Calu3 (cell line): ENCODE data around the gene CCDC152. TPM values are rescaled to one million over a fixed set of nuclear protein-coding genes. Genes with fewer than 3 reads are reported as not detected.

ENCODE experiments used
- BruUV-seq: library from RNA; stranded (reverse); fragments of 400-500 nt; replicated peaks from 2 replicates; lab custom pipeline; 2021; lab: Mats Ljungman, UMichigan
- CTCF ChIA-PET: fragments of 300-600 bp; sonication (Branson Sonifier 250); formaldehyde crosslinking; loops from one replicate; lab custom pipeline; 2022; ENCODE audit warnings: antibody characterized with exemption; lab: Charles Lee
- DNase-seq: peaks from one replicate; pipeline ENCODE4 v3.0.0; 2022
- H3K27ac Mint-ChIP-seq: one replicate; pipeline ENCODE4 v1.8.0; 2022; ENCODE audit warnings: mixed read lengths; ENCODE audit not compliant: unreplicated experiment
- H3K27me3 Mint-ChIP-seq: one replicate; pipeline ENCODE4 v1.8.0; 2022; ENCODE audit warnings: mixed read lengths; ENCODE audit not compliant: unreplicated experiment
- H3K36me3 Mint-ChIP-seq: one replicate; pipeline ENCODE4 v1.8.0; 2022; ENCODE audit warnings: mild to moderate bottlenecking, moderate library complexity, mixed read lengths; ENCODE audit not compliant: insufficient read depth, unreplicated experiment
- H3K4me1 Mint-ChIP-seq: one replicate; pipeline ENCODE4 v1.8.0; 2022; ENCODE audit warnings: mild to moderate bottlenecking, low read depth, mixed read lengths; ENCODE audit not compliant: unreplicated experiment
- H3K4me3 Mint-ChIP-seq: one replicate; pipeline ENCODE4 v1.8.0; 2022; ENCODE audit warnings: mild to moderate bottlenecking, low read depth, moderate library complexity, mixed read lengths; ENCODE audit not compliant: unreplicated experiment
- H3K9me3 Mint-ChIP-seq: one replicate; pipeline ENCODE4 v1.8.0; 2022; ENCODE audit warnings: low read depth, mixed read lengths; ENCODE audit not compliant: unreplicated experiment
- CTCF ChIP-seq: fragments of 200-600 bp; IDR thresholded peaks from one replicate; pipeline ENCODE4 v1.8.0; 2022; ENCODE audit warnings: antibody characterized with exemption; ENCODE audit not compliant: unreplicated experiment
- intact Hi-C: fragments of 100-400 bp; cut with micrococcal nuclease; formaldehyde crosslinking; loops from one replicate; pipeline ENCODE4 v1.10.0; 2022; ENCODE audit not compliant: unreplicated experiment
- total RNA-seq: library from RNA; stranded (reverse); gene quantifications from 2 replicates; pipeline ENCODE4 v1.2.3, GENCODE V29; 2022

Gene CCDC152
- total RNA-seq, 1 experiment from 2014 or later, result 16.3 TPM

GRCh38 chr5:42808888-42809611 is 52.4 kb downstream of the CCDC152 start:
- H3K27me3 Mint-ChIP-seq, result no peaks in the 10 kb centered on the region

GRCh38 chr5:42810834-42811590 is 54.4 kb downstream of the CCDC152 start:
- TSS peak; percentile 84 for BruUV-seq
- H3K4me1 Mint-ChIP-seq, result peaks cover 14% of the 10 kb centered on the region
- H3K9me3 Mint-ChIP-seq, result no peaks in the 10 kb centered on the region
- intact Hi-C loops, result no loop called here
- H3K36me3 Mint-ChIP-seq, result no peaks in the 10 kb centered on the region
- H3K27ac Mint-ChIP-seq, result peak overlapping the region; percentile 54
- CTCF ChIA-PET, result interaction anchor here (0.5 to 1.0 kb wide), 3 partner anchors 39 to 165 kb away, joined by 3 to 4 read pairs (median 3); no protein-coding TSS in a partner anchor
- H3K4me3 Mint-ChIP-seq, result no peak overlapping the region
- TF ChIP-seq CTCF, result no peak
- DNase-seq, result no peak
- H3K27me3 Mint-ChIP-seq, result no peaks in the 10 kb centered on the region

More at GRCh38 chr5:42808888-42809611, 52.4 kb downstream of the CCDC152 start:
- DNase-seq, result no peak
- Mint-ChIP-seq H3K4me3 (no peak overlapping the region), H3K27ac (no peak overlapping the region), H3K4me1 (peaks cover 14% of the 10 kb centered on the region), H3K9me3 (no peaks in the 10 kb centered on the region), H3K36me3 (no peaks in the 10 kb centered on the region)
- intact Hi-C loops, result loop anchor here (5.0 kb wide), 1 partner anchor 78 kb away; no protein-coding TSS in a partner anchor
- CTCF ChIA-PET, result no interaction called here
- TF ChIP-seq CTCF, result no peak
- BruUV-seq, result no TSS peak

GRCh38 chr5:42811591-42812446 is 55.2 kb downstream of the CCDC152 start, which contains the start of gene SELENOP:
TSS of gene SELENOP (minus strand) at chr5:42811892. CDS start at chr5:42808353, 3,539 bp downstream.
- Mint-ChIP-seq H3K4me3 (no peak within 1 kb of the TSS), H3K27ac (peak within 1 kb of the TSS; percentile 54), H3K4me1 (peaks cover 14% of the 10 kb centered on the region), H3K27me3 (no peaks in the 10 kb centered on the region), H3K9me3 (no peaks in the 10 kb centered on the region), H3K36me3 (no peaks in the 10 kb centered on the region)
- intact Hi-C loops, result no loop called here
- peak; percentile 15 for DNase-seq
- BruUV-seq, result no TSS peak
- CTCF ChIA-PET, result interaction anchor here (0.5 to 1.0 kb wide), 3 partner anchors 40 to 166 kb away, joined by 3 to 4 read pairs (median 3); no protein-coding TSS in a partner anchor
- TF ChIP-seq CTCF, result no peak

- intact Hi-C loops, result no loop called here
- no peak for DNase-seq
- CTCF ChIA-PET, result no interaction called here
- no peak overlapping the region for H3K4me3 Mint-ChIP-seq
- H3K9me3 Mint-ChIP-seq, result no peaks in the 10 kb centered on the region
- no peaks in the 10 kb centered on the region for H3K36me3 Mint-ChIP-seq
- no peak for TF ChIP-seq CTCF
- no TSS peak for BruUV-seq
- H3K27me3 Mint-ChIP-seq, result no peaks in the 10 kb centered on the region
- H3K4me1 Mint-ChIP-seq, result peaks cover 14% of the 10 kb centered on the region
- no peak overlapping the region for H3K27ac Mint-ChIP-seq
Measured at GRCh38 chr5:42812620-42813019, 56.0 kb downstream of the CCDC152 start.
